Bronchial smooth muscle cell (primary cell): ENCODE data around the gene CTPS1. TPM values are rescaled to one million over a fixed set of nuclear protein-coding genes. Genes with fewer than 3 reads are reported as not detected.

Experiments
- total RNA-seq: library from RNA; depleted of rRNA; stranded (reverse); fragments of >200 nt; gene quantifications from 2 replicates; pipeline ENCODE4 v1.2.1, GENCODE V29; 2014

Gene CTPS1, protein sequence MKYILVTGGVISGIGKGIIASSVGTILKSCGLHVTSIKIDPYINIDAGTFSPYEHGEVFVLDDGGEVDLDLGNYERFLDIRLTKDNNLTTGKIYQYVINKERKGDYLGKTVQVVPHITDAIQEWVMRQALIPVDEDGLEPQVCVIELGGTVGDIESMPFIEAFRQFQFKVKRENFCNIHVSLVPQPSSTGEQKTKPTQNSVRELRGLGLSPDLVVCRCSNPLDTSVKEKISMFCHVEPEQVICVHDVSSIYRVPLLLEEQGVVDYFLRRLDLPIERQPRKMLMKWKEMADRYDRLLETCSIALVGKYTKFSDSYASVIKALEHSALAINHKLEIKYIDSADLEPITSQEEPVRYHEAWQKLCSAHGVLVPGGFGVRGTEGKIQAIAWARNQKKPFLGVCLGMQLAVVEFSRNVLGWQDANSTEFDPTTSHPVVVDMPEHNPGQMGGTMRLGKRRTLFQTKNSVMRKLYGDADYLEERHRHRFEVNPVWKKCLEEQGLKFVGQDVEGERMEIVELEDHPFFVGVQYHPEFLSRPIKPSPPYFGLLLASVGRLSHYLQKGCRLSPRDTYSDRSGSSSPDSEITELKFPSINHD
- 6.1 and 8.7 TPM in 2 replicates for total RNA-seq

GRCh38 chr1:40979241-40980067 is at the start of gene CTPS1:
Gene CTPS1, plus strand, starts transcription at chr1:40979696. Its CDS starts 3,595 bp downstream, at chr1:40983291.

GRCh38 chr1:41021526-41022308 is 42.2 kb downstream of the CTPS1 start, which contains the start of gene SLFNL1:
Gene SLFNL1, minus strand, starts transcription at chr1:41021725. Its CDS starts 1,065 bp downstream, at chr1:41020660.

Other genes starting within 250 kb of the CTPS1 start
- gene KCNQ4, start 195.9 kb upstream of the CTPS1 start, total RNA-seq, result not detected in 2 replicates
- gene CITED4, start 117.3 kb upstream of the CTPS1 start, total RNA-seq, result 0.09 and 0.47 TPM in 2 replicates
- 0.32 and 0.60 TPM in 2 replicates for gene SLFNL1, start 42.0 kb downstream of the CTPS1 start, total RNA-seq